PC-9 (cell line): ENCODE data around the gene RPS5. TPM values are rescaled to one million over a fixed set of nuclear protein-coding genes. Genes with fewer than 3 reads are reported as not detected.
"Not testable (repeated sequence)": the region's sequence is repeated elsewhere in the genome, so short reads cannot be mapped to it uniquely, and the experiment has no call there.

ENCODE experiments used
- BruUV-seq: library from RNA; stranded (reverse); fragments of 400-500 nt; replicated peaks from 2 replicates; lab custom pipeline; 2021; lab: Mats Ljungman, UMichigan
- CTCF ChIA-PET: fragments of 300-600 bp; sonication (Branson Sonifier 250); formaldehyde crosslinking; loops from one replicate; lab custom pipeline; 2022; ENCODE audit warnings: antibody characterized with exemption; lab: Charles Lee
- POLR2A ChIA-PET: fragments of 300-600 bp; sonication (Branson Sonifier 250); formaldehyde crosslinking; loops from one replicate; lab custom pipeline; 2022; ENCODE audit warnings: antibody characterized with exemption; ENCODE audit not compliant: unreplicated experiment; lab: Charles Lee
- DNase-seq, 2 experiments: peaks; one replicate each; pipeline versions ENCODE4 v3.0.0 to v3.0.0-alpha.2; 2015 to 2022; ENCODE audit warnings: mixed read lengths in 1 of 2
- H2AFZ ChIP-seq: fragments of 200-600 bp; sonication (generic); 2 replicates; pipeline ENCODE4 v1.8.1; 2017; ENCODE audit warnings: antibody characterized with exemption
- H3F3A ChIP-seq: fragments of 200-600 bp; sonication (generic); 2 replicates; pipeline ENCODE4 v1.8.1; 2017; ENCODE audit warnings: antibody characterized with exemption, mild to moderate bottlenecking, low read depth; ENCODE audit not compliant: insufficient read depth
- H3K27ac ChIP-seq: fragments of 200-600 bp; sonication (generic); 2 replicates; pipeline ENCODE4 v1.6.1; 2016; ENCODE audit warnings: mixed run types
- H3K27me3 ChIP-seq: fragments of 200-600 bp; sonication (generic); 2 replicates; pipeline ENCODE4 v1.6.1; 2016; ENCODE audit warnings: low read depth, mixed run types; ENCODE audit not compliant: insufficient read depth
- H3K36me3 ChIP-seq: fragments of 200-600 bp; sonication (generic); 2 replicates; pipeline ENCODE4 v1.6.1; 2016; ENCODE audit warnings: low read depth, mixed run types
- H3K4me1 ChIP-seq: fragments of 200-600 bp; sonication (generic); replicated peaks from 2 replicates; pipeline ENCODE4 v1.6.1; 2016; ENCODE audit warnings: mixed run types; ENCODE audit not compliant: insufficient read depth
- H3K4me2 ChIP-seq: fragments of 200-600 bp; sonication (generic); 2 replicates; pipeline ENCODE4 v1.6.1; 2017; ENCODE audit warnings: mixed run types
- H3K4me3 ChIP-seq: fragments of 200-600 bp; sonication (generic); 2 replicates; pipeline ENCODE4 v1.6.1; 2016; ENCODE audit warnings: mixed run types
- H3K79me2 ChIP-seq: fragments of 200-600 bp; sonication (generic); 2 replicates; pipeline ENCODE4 v1.6.1; 2017; ENCODE audit warnings: low read depth, mixed run types
- H3K9me2 ChIP-seq: fragments of 200-600 bp; sonication (generic); 2 replicates; pipeline ENCODE4 v1.8.1; 2017; ENCODE audit warnings: mild to moderate bottlenecking; ENCODE audit not compliant: insufficient read depth
- H3K9me3 ChIP-seq: fragments of 200-600 bp; sonication (generic); 2 replicates; pipeline ENCODE4 v1.8.1; 2016; ENCODE audit warnings: low read depth; ENCODE audit not compliant: insufficient read depth
- H4K20me1 ChIP-seq: fragments of 200-600 bp; sonication (generic); 2 replicates; pipeline ENCODE4 v1.8.1; 2017; ENCODE audit not compliant: insufficient read depth
- EZH2 ChIP-seq: fragments of 200-600 bp; sonication (generic); IDR thresholded peaks from 2 replicates; pipeline ENCODE4 v1.8.0; 2017; ENCODE audit warnings: antibody characterized with exemption, low read depth
- intact Hi-C: fragments of 100-400 bp; cut with micrococcal nuclease; formaldehyde crosslinking; loops from one replicate; pipeline ENCODE4 v1.10.0; 2022; ENCODE audit not compliant: unreplicated experiment
- total RNA-seq: library from RNA; stranded (reverse); gene quantifications from 2 replicates; pipeline ENCODE4 v1.2.3, GENCODE V29; 2021
- TF ChIP-seq, protein P1 (sequence below): fragments of 200-600 bp; sonication (generic); conservative IDR thresholded peaks from 2 replicates; pipeline ENCODE4 v1.6.1; 2017; ENCODE audit warnings: mixed run types, antibody characterized with exemption, mild to moderate bottlenecking, moderate library complexity

RPS5 gene
- total RNA-seq, 1 experiment from 2014 or later: 961 TPM

GRCh38 chr19:58372311-58373133, 14.5 kb upstream of the RPS5 start:
- Histone ChIP-seq H3K79me2 (no peaks in the 10 kb centered on the region), H3K4me3 (no peak overlapping the region), H3K36me3 (no peaks in the 10 kb centered on the region), H3K4me1 (no peaks in the 10 kb centered on the region), H3F3A (no peaks in the 10 kb centered on the region), H3K9me2 (no peaks in the 10 kb centered on the region), H2AFZ (no peak overlapping the region), H3K27ac (no peak overlapping the region), H4K20me1 (no peaks in the 10 kb centered on the region), H3K27me3 (no peaks in the 10 kb centered on the region), H3K9me3 (no peaks in the 10 kb centered on the region), H3K4me2 (no peak overlapping the region)
- no peak for TF ChIP-seq EZH2
- TF ChIP-seq, protein P1, sequence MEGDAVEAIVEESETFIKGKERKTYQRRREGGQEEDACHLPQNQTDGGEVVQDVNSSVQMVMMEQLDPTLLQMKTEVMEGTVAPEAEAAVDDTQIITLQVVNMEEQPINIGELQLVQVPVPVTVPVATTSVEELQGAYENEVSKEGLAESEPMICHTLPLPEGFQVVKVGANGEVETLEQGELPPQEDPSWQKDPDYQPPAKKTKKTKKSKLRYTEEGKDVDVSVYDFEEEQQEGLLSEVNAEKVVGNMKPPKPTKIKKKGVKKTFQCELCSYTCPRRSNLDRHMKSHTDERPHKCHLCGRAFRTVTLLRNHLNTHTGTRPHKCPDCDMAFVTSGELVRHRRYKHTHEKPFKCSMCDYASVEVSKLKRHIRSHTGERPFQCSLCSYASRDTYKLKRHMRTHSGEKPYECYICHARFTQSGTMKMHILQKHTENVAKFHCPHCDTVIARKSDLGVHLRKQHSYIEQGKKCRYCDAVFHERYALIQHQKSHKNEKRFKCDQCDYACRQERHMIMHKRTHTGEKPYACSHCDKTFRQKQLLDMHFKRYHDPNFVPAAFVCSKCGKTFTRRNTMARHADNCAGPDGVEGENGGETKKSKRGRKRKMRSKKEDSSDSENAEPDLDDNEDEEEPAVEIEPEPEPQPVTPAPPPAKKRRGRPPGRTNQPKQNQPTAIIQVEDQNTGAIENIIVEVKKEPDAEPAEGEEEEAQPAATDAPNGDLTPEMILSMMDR: peak; percentile 37; the same call in 1 of the 2 replicates
- ChIA-PET POLR2A (interaction anchor here (0.5 kb wide), 1 partner anchor 146 kb away, joined by 3 read pairs; no protein-coding TSS in a partner anchor), CTCF (no interaction called here)
- no TSS peak for BruUV-seq
- intact Hi-C loops: no loop called here
- no peak for DNase-seq

DNA sequence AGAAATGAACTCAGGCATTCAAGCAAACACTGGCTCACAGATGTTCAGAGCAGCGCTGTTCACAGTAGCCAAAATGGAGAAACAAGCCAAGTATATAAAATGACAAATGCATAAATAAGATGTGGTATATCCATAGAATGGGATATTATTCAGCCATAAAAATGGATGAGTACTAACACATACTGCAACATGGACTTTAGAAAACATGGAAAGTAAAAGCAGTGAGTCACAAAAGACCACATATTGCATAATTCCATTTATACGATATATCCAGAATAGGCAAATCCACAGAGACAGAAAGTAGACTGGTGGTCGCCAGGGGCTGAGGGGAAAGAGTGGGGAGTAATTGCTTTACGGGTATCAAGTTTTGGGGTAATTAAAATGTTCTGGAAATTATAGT, 12.9 kb upstream of the RPS5 start:
- Histone ChIP-seq H3F3A (no peaks in the 10 kb centered on the region), H3K27me3 (no peaks in the 10 kb centered on the region), H2AFZ (no peak overlapping the region), H3K9me3 (no peaks in the 10 kb centered on the region), H3K4me2 (no peak overlapping the region), H3K4me3 (no peak overlapping the region), H4K20me1 (no peaks in the 10 kb centered on the region), H3K79me2 (no peaks in the 10 kb centered on the region), H3K9me2 (no peaks in the 10 kb centered on the region), H3K36me3 (no peaks in the 10 kb centered on the region), H3K4me1 (no peaks in the 10 kb centered on the region), H3K27ac (no peak overlapping the region)
- CTCF ChIA-PET: no interaction called here
- POLR2A ChIA-PET: no interaction called here
- TF ChIP-seq, protein P1: no peak
- TF ChIP-seq EZH2: no peak
- DNase-seq: no peak
- intact Hi-C loops: no loop called here
- BruUV-seq: no TSS peak

DNA sequence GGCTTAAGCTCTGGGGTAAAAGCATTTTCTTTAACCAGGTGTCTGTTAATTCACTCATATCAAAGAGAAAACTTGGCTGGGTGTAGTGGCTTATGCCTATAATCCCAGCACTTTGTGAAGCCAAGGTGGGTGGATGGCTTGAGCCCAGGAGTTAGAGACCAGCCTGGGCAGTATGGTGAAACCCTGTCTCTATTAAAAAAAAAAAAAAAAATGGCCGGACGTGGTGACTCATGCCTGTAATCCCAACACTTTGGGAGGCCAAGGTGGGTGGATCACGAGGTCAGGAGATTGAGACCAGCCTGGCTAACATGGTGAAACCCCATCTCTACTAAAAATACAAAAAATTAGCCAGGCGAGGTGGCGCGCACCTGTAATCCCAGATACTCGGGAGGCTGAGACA, 10.3 kb upstream of the RPS5 start:
- BruUV-seq, H3K36me3 ChIP-seq, H3K27me3 ChIP-seq, H3K9me3 ChIP-seq, H3K4me3 ChIP-seq, intact Hi-C loops, H3K27ac ChIP-seq, H2AFZ ChIP-seq, CTCF ChIA-PET, H3F3A ChIP-seq, H3K79me2 ChIP-seq, H3K9me2 ChIP-seq, H3K4me1 ChIP-seq, H3K4me2 ChIP-seq, H4K20me1 ChIP-seq, POLR2A ChIA-PET: not testable (repeated sequence)
- DNase-seq: peak in 1 of 2 experiments; percentile 45
